Gastrocnemius medialis (tissue), 4 donors: Measurements from ENCODE around the gene FMOD. TPM values are rescaled to one million over a fixed set of nuclear protein-coding genes. Genes with fewer than 3 reads are reported as not detected.
A peak's percentile ranks its signal among the peaks of the same experiment; 100 is the strongest.
"Not testable (repeated sequence)": the region's sequence is repeated elsewhere in the genome, so short reads cannot be mapped to it uniquely, and the experiment has no call there.

ENCODE experiments used
- ATAC-seq, 2 donors: fragments of 150-250 bp; one replicate each; pipeline ENCODE4 v1.9.1; 2016
- DNase-seq, 2 donors: peaks; one replicate each; pipeline ENCODE4 v3.0.0-alpha.2; 2019
- H3K27ac ChIP-seq, 4 donors: fragments of 200-600 bp; sonication (generic); 1 replicate in 1 of 4; 2 replicates in 3 of 4; pipeline ENCODE4 v1.5.1; 2016 to 2018; ENCODE audit warnings: mild to moderate bottlenecking in 2 of 4, moderate library complexity in 1 of 4
- H3K27me3 ChIP-seq, 3 donors: fragments of 200-600 bp; sonication (generic) in 2 of 3; 1 replicate in 1 of 3; 2 replicates in 2 of 3; pipeline versions ENCODE4 v1.5.1 to v1.6.0; 2016 to 2019; ENCODE audit warnings: mild to moderate bottlenecking in 1 of 3, moderate library complexity in 1 of 3
- H3K36me3 ChIP-seq, 2 donors: fragments of 200-600 bp; sonication (generic) in 1 of 2; one replicate each; pipeline ENCODE4 v1.5.1; 2017 to 2018
- H3K4me1 ChIP-seq, 2 donors: fragments of 200-600 bp; sonication (generic) in 1 of 2; one replicate each; pipeline ENCODE4 v1.5.1; 2016 to 2017; ENCODE audit warnings: mild to moderate bottlenecking in 2 of 2
- H3K4me3 ChIP-seq, 4 donors: fragments of 200-600 bp; sonication (generic) in 3 of 4; 1 replicate in 1 of 4; 2 replicates in 3 of 4; pipeline ENCODE4 v1.5.1; 2016 to 2019; ENCODE audit warnings: mild to moderate bottlenecking in 2 of 4
- H3K9me3 ChIP-seq, 3 donors: fragments of 200-600 bp; sonication (generic) in 2 of 3; 1 replicate in 1 of 3; 2 replicates in 2 of 3; pipeline ENCODE4 v1.5.1; 2016 to 2019
- POLR2A ChIP-seq, 2 donors: fragments of 450-650 bp; IDR thresholded peaks; one replicate each; pipeline ENCODE4 v1.6.1; 2017; ENCODE audit warnings: antibody characterized with exemption in 2 of 2, mild to moderate bottlenecking in 2 of 2, moderate library complexity in 2 of 2
- in situ Hi-C, 4 donors: fragments of 200-750 bp; cut with MboI; loops; one replicate each; pipeline versions ENCODE4 v1.15.0 to v1.8.0; 2017; ENCODE audit warnings: low sequenced_read_pairs in 4 of 4
- intact Hi-C: fragments of 100-400 bp; cut with DNase I; formaldehyde crosslinking; loops from one replicate; pipeline ENCODE4 v1.15.1; 2023; ENCODE audit warnings: low total_unique reads
- total RNA-seq, 4 donors: library from RNA; depleted of rRNA; stranded (reverse); fragments of >200 nt; gene quantifications; one replicate each; pipeline versions ENCODE4 v1.1.0 to v1.2.3, GENCODE V29; 2016
- TF ChIP-seq, protein P1 (sequence below), 5 experiments: fragments of 450-650 bp in 3 of 5; fragments of 200-600 bp in 2 of 5; sonication (generic) in 2 of 5; IDR thresholded peaks in 4 of 5; conservative IDR thresholded peaks in 1 of 5; 1 replicate in 4 of 5; 2 replicates in 1 of 5; pipeline ENCODE4 v1.5.1; 2016 to 2019; ENCODE audit warnings: antibody characterized with exemption in 5 of 5, mild to moderate bottlenecking in 3 of 5, moderate library complexity in 3 of 5

Gene FMOD
- total RNA-seq, 4 donors from 2014 or later, result 6.3 to 15.8 (median 7.8) TPM

- Histone ChIP-seq H3K4me1 (peaks cover 2 to 13% of the 10 kb centered on the region in 2 donors), H3K27ac (peak overlapping the region in 2 of 4 donors; percentile 3 to 27)
- in situ Hi-C loops, result no loop called here
These were observed 34.3 kb downstream of the FMOD start for GRCh38 chr1:203316626-203317093.

GRCh38 chr1:203314025-203314759 lies 36.7 kb downstream of the FMOD start:
- H3K4me1 ChIP-seq, H3K36me3 ChIP-seq, intact Hi-C loops, in situ Hi-C loops, H3K9me3 ChIP-seq, H3K27me3 ChIP-seq, DNase-seq, H3K4me3 ChIP-seq, ATAC-seq, H3K27ac ChIP-seq: not testable (repeated sequence)

More at GRCh38 chr1:203316626-203317093, 34.3 kb downstream of the FMOD start:
- Histone ChIP-seq H3K4me3 (no peak overlapping the region), H3K36me3 (no peaks in the 10 kb centered on the region), H3K9me3 (no peaks in the 10 kb centered on the region), H3K27me3 (no peaks in the 10 kb centered on the region)
- no peak for DNase-seq
- ATAC-seq, result peak in 1 of 2 donors; percentile 15
- intact Hi-C loops, result no loop called here
- TF ChIP-seq, protein P1, sequence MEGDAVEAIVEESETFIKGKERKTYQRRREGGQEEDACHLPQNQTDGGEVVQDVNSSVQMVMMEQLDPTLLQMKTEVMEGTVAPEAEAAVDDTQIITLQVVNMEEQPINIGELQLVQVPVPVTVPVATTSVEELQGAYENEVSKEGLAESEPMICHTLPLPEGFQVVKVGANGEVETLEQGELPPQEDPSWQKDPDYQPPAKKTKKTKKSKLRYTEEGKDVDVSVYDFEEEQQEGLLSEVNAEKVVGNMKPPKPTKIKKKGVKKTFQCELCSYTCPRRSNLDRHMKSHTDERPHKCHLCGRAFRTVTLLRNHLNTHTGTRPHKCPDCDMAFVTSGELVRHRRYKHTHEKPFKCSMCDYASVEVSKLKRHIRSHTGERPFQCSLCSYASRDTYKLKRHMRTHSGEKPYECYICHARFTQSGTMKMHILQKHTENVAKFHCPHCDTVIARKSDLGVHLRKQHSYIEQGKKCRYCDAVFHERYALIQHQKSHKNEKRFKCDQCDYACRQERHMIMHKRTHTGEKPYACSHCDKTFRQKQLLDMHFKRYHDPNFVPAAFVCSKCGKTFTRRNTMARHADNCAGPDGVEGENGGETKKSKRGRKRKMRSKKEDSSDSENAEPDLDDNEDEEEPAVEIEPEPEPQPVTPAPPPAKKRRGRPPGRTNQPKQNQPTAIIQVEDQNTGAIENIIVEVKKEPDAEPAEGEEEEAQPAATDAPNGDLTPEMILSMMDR (IDR thresholded peaks at IDR 0.05 in 4 of 5, conservative IDR thresholded peaks at IDR 0.05 in 1 of 5), result no peak
- TF ChIP-seq POLR2A (IDR thresholded peaks at IDR 0.05), result no peak

- Histone ChIP-seq H3K27ac (peak overlapping the region in 3 of 4 donors; percentile 41 to 98 (median 98)), H3K4me3 (no peak overlapping the region), H3K9me3 (no peaks in the 10 kb centered on the region), H3K27me3 (no peaks in the 10 kb centered on the region), H3K4me1 (peaks cover 19 to 23% of the 10 kb centered on the region in 2 donors), H3K36me3 (peaks cover 0 to 21% of the 10 kb centered on the region in 2 donors)
- no peak for DNase-seq
- in situ Hi-C loops (no loop called here), intact Hi-C loops (no loop called here)
- ATAC-seq, result no peak
- TF ChIP-seq, protein P1 (IDR thresholded peaks at IDR 0.05 in 4 of 5, conservative IDR thresholded peaks at IDR 0.05 in 1 of 5), result no peak
- TF ChIP-seq POLR2A (IDR thresholded peaks at IDR 0.05), result no peak
These were observed 39.3 kb downstream of the FMOD start for GRCh38 chr1:203311368-203312301.

- peak overlapping the region; percentile 95 to 100 (median 98) for H3K27ac ChIP-seq
- in situ Hi-C loops (no loop called here), intact Hi-C loops (no loop called here)
- TF ChIP-seq POLR2A (IDR thresholded peaks at IDR 0.05), result no peak
- TF ChIP-seq, protein P1 (IDR thresholded peaks at IDR 0.05 in 4 of 5, conservative IDR thresholded peaks at IDR 0.05 in 1 of 5), result no peak
- no peak for ATAC-seq
- peaks cover 27 to 28% of the 10 kb centered on the region in 2 donors for H3K4me1 ChIP-seq
- no peaks in the 10 kb centered on the region for H3K9me3 ChIP-seq
- H3K27me3 ChIP-seq, result no peaks in the 10 kb centered on the region
- peak overlapping the region; percentile 80 to 98 (median 94) for H3K4me3 ChIP-seq
- no peak for DNase-seq
- H3K36me3 ChIP-seq, result peaks cover 0 to 21% of the 10 kb centered on the region in 2 donors
These were observed 42.0 kb downstream of the FMOD start for GRCh38 chr1:203308923-203309331.
